Measurements from ENCODE around the gene KRTAP12-2.

Gene KRTAP12-2

DNA sequence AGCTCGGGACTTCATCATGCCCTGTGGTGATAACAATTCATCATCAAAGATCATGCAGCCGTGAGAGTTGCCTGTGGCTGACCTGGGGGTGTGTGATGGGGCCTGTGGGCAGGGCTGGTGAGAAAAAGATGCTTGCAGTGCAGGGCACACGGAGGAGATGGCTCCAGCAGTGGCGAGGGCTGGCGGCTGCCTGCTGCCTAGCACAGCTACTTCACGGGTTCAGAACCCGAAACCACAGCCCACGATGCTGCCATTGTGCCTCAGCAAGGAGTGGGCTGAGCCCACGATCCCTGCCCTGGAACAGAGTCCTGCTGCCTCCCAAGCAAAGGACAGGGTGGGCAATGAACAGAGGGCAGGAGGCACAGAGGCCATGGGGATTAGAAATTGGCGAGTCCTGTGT is 40.5 kb downstream of the KRTAP12-2 start:
- DNase-seq, result no peak

GRCh38 chr21:44625756-44626155 is 41.0 kb downstream of the KRTAP12-2 start:
- DNase-seq, result no peak

GRCh38 chr21:44623575-44623974 is 43.2 kb downstream of the KRTAP12-2 start:
- no peak for DNase-seq

GRCh38 chr21:44619886-44620285 is 46.8 kb downstream of the KRTAP12-2 start:
- no peak for DNase-seq

DNA sequence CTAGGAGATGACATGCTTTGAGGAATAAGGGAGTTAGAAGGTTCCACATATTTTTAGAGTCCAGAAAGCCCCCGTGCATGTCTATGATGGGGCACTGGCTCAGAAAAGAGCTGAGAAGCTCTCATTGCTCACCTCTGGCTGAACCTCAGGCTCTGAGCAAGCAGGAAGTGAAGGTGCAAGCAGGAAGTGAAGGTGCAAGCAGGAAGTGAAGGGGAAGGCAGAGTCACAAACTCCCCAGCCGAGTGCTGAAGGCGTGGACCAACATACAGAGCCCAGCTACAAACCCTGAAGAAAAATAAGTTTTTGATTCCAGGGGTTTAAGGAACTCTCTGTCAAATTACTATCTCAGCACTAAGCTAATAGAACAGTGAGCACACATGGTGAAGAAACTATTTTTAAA is 47.8 kb downstream of the KRTAP12-2 start:
- DNase-seq, result no peak

- DNase-seq, result no peak
Observed at GRCh38 chr21:44618504-44618903, 48.2 kb downstream of the KRTAP12-2 start.

GRCh38 chr21:44617071-44617501 is 49.6 kb downstream of the KRTAP12-2 start:
- no peak for DNase-seq

GRCh38 chr21:44616591-44616926 is 50.2 kb downstream of the KRTAP12-2 start:
- no peak for DNase-seq

Measured in fibroblast of skin of abdomen (primary cell).